ENCODE results near the gene NCDN.

DNA sequence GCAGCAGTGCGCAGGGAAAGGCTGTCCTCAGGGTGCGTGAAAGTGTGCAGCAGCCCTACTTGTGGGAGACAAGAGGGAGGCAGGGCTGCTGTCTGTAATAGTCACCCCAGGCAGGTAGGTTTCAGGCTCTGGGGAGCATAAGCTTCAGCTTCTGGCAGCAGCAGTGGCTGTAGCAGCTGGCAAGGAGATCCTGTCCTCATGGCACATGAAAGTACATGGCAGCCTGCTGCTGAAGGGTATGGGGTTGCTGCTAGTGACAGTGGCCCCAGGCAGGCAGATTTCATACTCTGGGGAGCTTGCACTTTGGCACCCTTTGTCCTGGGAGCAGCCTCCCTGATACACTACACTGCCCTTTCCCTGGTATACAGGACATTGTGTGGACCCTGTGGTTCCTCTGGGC lies 26.7 kb upstream of the NCDN start:
- TF ChIP-seq, protein P1, sequence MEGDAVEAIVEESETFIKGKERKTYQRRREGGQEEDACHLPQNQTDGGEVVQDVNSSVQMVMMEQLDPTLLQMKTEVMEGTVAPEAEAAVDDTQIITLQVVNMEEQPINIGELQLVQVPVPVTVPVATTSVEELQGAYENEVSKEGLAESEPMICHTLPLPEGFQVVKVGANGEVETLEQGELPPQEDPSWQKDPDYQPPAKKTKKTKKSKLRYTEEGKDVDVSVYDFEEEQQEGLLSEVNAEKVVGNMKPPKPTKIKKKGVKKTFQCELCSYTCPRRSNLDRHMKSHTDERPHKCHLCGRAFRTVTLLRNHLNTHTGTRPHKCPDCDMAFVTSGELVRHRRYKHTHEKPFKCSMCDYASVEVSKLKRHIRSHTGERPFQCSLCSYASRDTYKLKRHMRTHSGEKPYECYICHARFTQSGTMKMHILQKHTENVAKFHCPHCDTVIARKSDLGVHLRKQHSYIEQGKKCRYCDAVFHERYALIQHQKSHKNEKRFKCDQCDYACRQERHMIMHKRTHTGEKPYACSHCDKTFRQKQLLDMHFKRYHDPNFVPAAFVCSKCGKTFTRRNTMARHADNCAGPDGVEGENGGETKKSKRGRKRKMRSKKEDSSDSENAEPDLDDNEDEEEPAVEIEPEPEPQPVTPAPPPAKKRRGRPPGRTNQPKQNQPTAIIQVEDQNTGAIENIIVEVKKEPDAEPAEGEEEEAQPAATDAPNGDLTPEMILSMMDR (IDR thresholded peaks at IDR 0.05), result no peak
- TF ChIP-seq CBFB (CRISPR knock-in tag; IDR thresholded peaks at IDR 0.05; ENCODE audit: low read depth) (no peak), EMX1 (CRISPR knock-in tag; IDR thresholded peaks at IDR 0.05) (no peak), OVOL2 (CRISPR knock-in tag; IDR thresholded peaks at IDR 0.05; ENCODE audit: borderline replicate concordance) (no peak), JUN (CRISPR knock-in tag; IDR thresholded peaks at IDR 0.05) (no peak), ZNF232 (CRISPR knock-in tag; IDR thresholded peaks at IDR 0.05) (no peak)
- TF ChIP-seq, protein P2, sequence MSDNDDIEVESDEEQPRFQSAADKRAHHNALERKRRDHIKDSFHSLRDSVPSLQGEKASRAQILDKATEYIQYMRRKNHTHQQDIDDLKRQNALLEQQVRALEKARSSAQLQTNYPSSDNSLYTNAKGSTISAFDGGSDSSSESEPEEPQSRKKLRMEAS (CRISPR knock-in tag; IDR thresholded peaks at IDR 0.05), result no peak

Measured in WTC11 (cell line).